ENCODE measurements around the gene PI4KA.

- TF ChIP-seq, protein P1, sequence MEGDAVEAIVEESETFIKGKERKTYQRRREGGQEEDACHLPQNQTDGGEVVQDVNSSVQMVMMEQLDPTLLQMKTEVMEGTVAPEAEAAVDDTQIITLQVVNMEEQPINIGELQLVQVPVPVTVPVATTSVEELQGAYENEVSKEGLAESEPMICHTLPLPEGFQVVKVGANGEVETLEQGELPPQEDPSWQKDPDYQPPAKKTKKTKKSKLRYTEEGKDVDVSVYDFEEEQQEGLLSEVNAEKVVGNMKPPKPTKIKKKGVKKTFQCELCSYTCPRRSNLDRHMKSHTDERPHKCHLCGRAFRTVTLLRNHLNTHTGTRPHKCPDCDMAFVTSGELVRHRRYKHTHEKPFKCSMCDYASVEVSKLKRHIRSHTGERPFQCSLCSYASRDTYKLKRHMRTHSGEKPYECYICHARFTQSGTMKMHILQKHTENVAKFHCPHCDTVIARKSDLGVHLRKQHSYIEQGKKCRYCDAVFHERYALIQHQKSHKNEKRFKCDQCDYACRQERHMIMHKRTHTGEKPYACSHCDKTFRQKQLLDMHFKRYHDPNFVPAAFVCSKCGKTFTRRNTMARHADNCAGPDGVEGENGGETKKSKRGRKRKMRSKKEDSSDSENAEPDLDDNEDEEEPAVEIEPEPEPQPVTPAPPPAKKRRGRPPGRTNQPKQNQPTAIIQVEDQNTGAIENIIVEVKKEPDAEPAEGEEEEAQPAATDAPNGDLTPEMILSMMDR (conservative IDR thresholded peaks at IDR 0.05; ENCODE audit: low read depth, low read length), result no peak
- no peak for TF ChIP-seq EZH2 (IDR thresholded peaks at IDR 0.05; ENCODE audit: borderline replicate concordance, low read depth, low read length, poor library complexity, severe bottlenecking)
These were observed 26.5 kb upstream of the PI4KA start for GRCh38 chr22:20885017-20885556.
